Testis (tissue), 2 donors: ENCODE data around the gene KCNH5.

ENCODE experiments used
- CTCF ChIP-seq, 3 experiments: fragments of 450-650 bp in 2 of 3; fragments of 200-600 bp in 1 of 3; sonication (generic) in 1 of 3; IDR thresholded peaks; one replicate each; pipeline ENCODE4 v1.5.1; 2016 to 2019; ENCODE audit warnings: antibody characterized with exemption in 3 of 3, mild to moderate bottlenecking in 2 of 3, moderate library complexity in 1 of 3
- POLR2A ChIP-seq: fragments of 450-650 bp; IDR thresholded peaks from one replicate; pipeline ENCODE4 v1.6.1; 2017; ENCODE audit warnings: antibody characterized with exemption, mild to moderate bottlenecking, moderate library complexity

- TF ChIP-seq POLR2A (no peak), CTCF (IDR thresholded peaks at IDR 0.05) (no peak)
Observed at GRCh38 chr14:63032076-63032475, 13.2 kb downstream of the KCNH5 start.
